Keratinocyte (primary cell): ENCODE results near the gene VPS41. TPM values are rescaled to one million over a fixed set of nuclear protein-coding genes. Genes with fewer than 3 reads are reported as not detected.

ENCODE experiments used
- DNase-seq: peaks from one replicate; pipeline ENCODE4 v3.0.0-alpha.2; 2011; ENCODE audit warnings: low read depth, missing footprints, low spot score
- FAIRE-seq: peaks from 2 replicates; lab custom pipeline; 2011; peaks lifted over from hg19 to GRCh38; lab: Jason Lieb, UNC
- H2AFZ ChIP-seq: 2 replicates; pipeline ENCODE4 v1.6.0; 2012; ENCODE audit warnings: low read length, control low read depth, inconsistent platforms; ENCODE audit not compliant: control insufficient read depth
- H3K27ac ChIP-seq: 2 replicates; pipeline ENCODE4 v1.5.1; 2011; ENCODE audit warnings: low read length; ENCODE audit not compliant: control insufficient read depth, insufficient read depth
- H3K27me3 ChIP-seq: 3 replicates; pipeline ENCODE4 v1.6.0; 2011; ENCODE audit warnings: low read length; ENCODE audit not compliant: control insufficient read depth, insufficient read depth; ENCODE audit errors: extremely low read depth
- H3K36me3 ChIP-seq, 2 experiments: 2 replicates in 1 of 2; 3 replicates in 1 of 2; pipeline ENCODE4 v1.5.1; 2011; ENCODE audit warnings: low read length in 2 of 2, mild to moderate bottlenecking in 1 of 2; ENCODE audit not compliant: control insufficient read depth in 2 of 2, insufficient read depth in 2 of 2; ENCODE audit errors: extremely low read depth in 1 of 2
- H3K4me1 ChIP-seq: 3 replicates; pipeline ENCODE4 v1.5.1; 2011; ENCODE audit warnings: low read length; ENCODE audit not compliant: control insufficient read depth, insufficient read depth; ENCODE audit errors: extremely low read depth
- H3K4me2 ChIP-seq: 3 replicates; pipeline ENCODE4 v1.6.0; 2011; ENCODE audit warnings: low read depth, low read length; ENCODE audit not compliant: control insufficient read depth, insufficient read depth; ENCODE audit errors: extremely low read depth
- H3K4me3 ChIP-seq, 3 experiments: fragments of 200-600 bp in 1 of 3; sonication (generic) in 1 of 3; 2 replicates in 2 of 3; 3 replicates in 1 of 3; pipeline ENCODE4 v1.5.1; 2011 to 2016; ENCODE audit warnings: low read length in 3 of 3, mild to moderate bottlenecking in 3 of 3, control low read depth in 2 of 3, inconsistent platforms in 1 of 3, low read depth in 1 of 3, mixed read lengths in 1 of 3, mixed run types in 1 of 3, moderate library complexity in 1 of 3; ENCODE audit not compliant: control insufficient read depth in 2 of 3, insufficient read depth in 2 of 3; ENCODE audit errors: extremely low read depth in 1 of 3
- H3K79me2 ChIP-seq: 2 replicates; pipeline ENCODE4 v1.6.0; 2012; ENCODE audit warnings: low read length; ENCODE audit not compliant: control insufficient read depth, insufficient read depth
- H3K9ac ChIP-seq: 3 replicates; pipeline ENCODE4 v1.6.0; 2011; ENCODE audit warnings: low read length; ENCODE audit not compliant: control insufficient read depth, insufficient read depth; ENCODE audit errors: extremely low read depth
- H3K9me1 ChIP-seq: 3 replicates; pipeline ENCODE4 v1.6.0; 2011; ENCODE audit warnings: low read length; ENCODE audit not compliant: control insufficient read depth, insufficient read depth; ENCODE audit errors: extremely low read depth
- H3K9me3 ChIP-seq: 2 replicates; pipeline ENCODE4 v1.5.1; 2012; ENCODE audit warnings: low read depth, low read length; ENCODE audit not compliant: control insufficient read depth
- H4K20me1 ChIP-seq: 3 replicates; pipeline ENCODE4 v1.6.0; 2011; ENCODE audit warnings: low read length; ENCODE audit not compliant: control insufficient read depth, insufficient read depth; ENCODE audit errors: extremely low read depth
- EZH2 ChIP-seq: IDR thresholded peaks from one replicate; pipeline ENCODE4 v1.6.1; 2012; ENCODE audit warnings: inconsistent platforms, mild to moderate bottlenecking, low read length, moderate library complexity
- dilution Hi-C: fragments of 300-500 bp; cut with MboI; formaldehyde crosslinking; loops from one replicate; pipeline ENCODE4 v1.7.0; 2020; ENCODE audit warnings: low sequenced_read_pairs; ENCODE audit not compliant: extremely low pct_ligation_motif_present
- polyA plus RNA-seq, 5 experiments: library from polyadenylated mRNA; depleted of rRNA in 3 of 5; stranded (reverse) in 3 of 5; stranded (forward) in 1 of 5; unstranded in 1 of 5; fragments of >200 nt; gene quantifications; 1 replicate in 1 of 5; 2 replicates in 3 of 5; 3 replicates in 1 of 5; pipeline versions ENCODE4 v1.2.1 to v1.2.3, GENCODE V29; 2011 to 2012; ENCODE audit warnings: missing spikeins in 2 of 5, low read depth in 1 of 5, low replicate concordance in 1 of 5
- TF ChIP-seq, protein P1 (sequence below), 3 experiments: IDR thresholded peaks in 1 of 3; conservative IDR thresholded peaks in 1 of 3; optimal IDR thresholded peaks in 1 of 3; 2 replicates in 2 of 3; 3 replicates in 1 of 3; pipeline versions ENCODE3 to v1.5.1; 2011; ENCODE audit warnings: low read length in 3 of 3, mild to moderate bottlenecking in 3 of 3, moderate library complexity in 2 of 3, control low read depth in 1 of 3, inconsistent platforms in 1 of 3; ENCODE audit not compliant: insufficient read depth in 2 of 3; ENCODE audit errors: extremely low read depth in 1 of 3

The VPS41 gene
- polyA plus RNA-seq, 1 donor (not counting 4 experiments of a cell fraction or from before 2014, with no cell fraction given) = 38.1 TPM

- Histone ChIP-seq H3K9me3 (no peaks in the 10 kb centered on the region), H4K20me1 (no peaks in the 10 kb centered on the region), H3K79me2 (no peaks in the 10 kb centered on the region), H3K9me1 (no peaks in the 10 kb centered on the region), H3K27ac (no peak overlapping the region), H3K4me1 (no peaks in the 10 kb centered on the region), H3K9ac (no peak overlapping the region), H2AFZ (no peak overlapping the region), H3K4me2 (no peak overlapping the region), H3K27me3 (no peaks in the 10 kb centered on the region), H3K4me3 (no peak overlapping the region), H3K36me3 (no peaks in the 10 kb centered on the region)
- dilution Hi-C loops = no loop called here
- FAIRE-seq (no peak), DNase-seq (no peak)
- no peak for TF ChIP-seq EZH2
- TF ChIP-seq, protein P1, sequence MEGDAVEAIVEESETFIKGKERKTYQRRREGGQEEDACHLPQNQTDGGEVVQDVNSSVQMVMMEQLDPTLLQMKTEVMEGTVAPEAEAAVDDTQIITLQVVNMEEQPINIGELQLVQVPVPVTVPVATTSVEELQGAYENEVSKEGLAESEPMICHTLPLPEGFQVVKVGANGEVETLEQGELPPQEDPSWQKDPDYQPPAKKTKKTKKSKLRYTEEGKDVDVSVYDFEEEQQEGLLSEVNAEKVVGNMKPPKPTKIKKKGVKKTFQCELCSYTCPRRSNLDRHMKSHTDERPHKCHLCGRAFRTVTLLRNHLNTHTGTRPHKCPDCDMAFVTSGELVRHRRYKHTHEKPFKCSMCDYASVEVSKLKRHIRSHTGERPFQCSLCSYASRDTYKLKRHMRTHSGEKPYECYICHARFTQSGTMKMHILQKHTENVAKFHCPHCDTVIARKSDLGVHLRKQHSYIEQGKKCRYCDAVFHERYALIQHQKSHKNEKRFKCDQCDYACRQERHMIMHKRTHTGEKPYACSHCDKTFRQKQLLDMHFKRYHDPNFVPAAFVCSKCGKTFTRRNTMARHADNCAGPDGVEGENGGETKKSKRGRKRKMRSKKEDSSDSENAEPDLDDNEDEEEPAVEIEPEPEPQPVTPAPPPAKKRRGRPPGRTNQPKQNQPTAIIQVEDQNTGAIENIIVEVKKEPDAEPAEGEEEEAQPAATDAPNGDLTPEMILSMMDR (optimal IDR thresholded peaks at IDR 0.05 in 1 of 3, IDR thresholded peaks at IDR 0.05 in 1 of 3, conservative IDR thresholded peaks at IDR 0.05 in 1 of 3; ENCODE audit: extremely low read depth in 1 of 3, insufficient read depth in 2 of 3, low read length in 3 of 3) = no peak
These were observed 29.6 kb upstream of the VPS41 start for GRCh38 chr7:38938589-38938988.

DNA sequence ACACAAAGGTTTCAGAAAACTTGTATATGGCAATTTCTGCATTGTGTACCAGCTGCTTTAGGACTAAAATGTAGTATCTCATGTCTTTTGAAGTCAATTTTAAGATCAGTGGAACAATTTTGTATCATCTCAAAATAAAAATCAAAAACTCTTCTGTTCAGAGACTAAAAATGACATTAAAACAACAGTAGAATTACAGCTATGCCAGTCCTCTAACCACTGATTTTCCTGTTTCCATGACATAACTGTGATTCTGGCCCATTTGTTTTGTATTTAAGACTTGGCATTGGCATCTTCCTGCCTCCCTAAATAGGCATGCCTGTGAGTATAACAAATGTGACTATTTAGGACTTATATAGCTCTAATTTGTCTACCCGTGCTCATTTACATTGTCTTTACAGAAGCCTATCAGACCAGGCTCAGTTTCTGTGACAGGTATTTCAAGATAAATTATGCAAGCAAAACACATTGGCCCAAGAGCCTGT lies 29.1 kb upstream of the VPS41 start:
- dilution Hi-C loops = no loop called here
- Histone ChIP-seq H3K9me1 (no peaks in the 10 kb centered on the region), H3K4me3 (no peak overlapping the region), H3K36me3 (no peaks in the 10 kb centered on the region), H3K4me1 (no peaks in the 10 kb centered on the region), H3K27me3 (no peaks in the 10 kb centered on the region), H4K20me1 (no peaks in the 10 kb centered on the region), H2AFZ (no peak overlapping the region), H3K4me2 (no peak overlapping the region), H3K27ac (no peak overlapping the region), H3K9ac (no peak overlapping the region), H3K79me2 (no peaks in the 10 kb centered on the region), H3K9me3 (no peaks in the 10 kb centered on the region)
- no peak for TF ChIP-seq EZH2
- TF ChIP-seq, protein P1 (optimal IDR thresholded peaks at IDR 0.05 in 1 of 3, IDR thresholded peaks at IDR 0.05 in 1 of 3, conservative IDR thresholded peaks at IDR 0.05 in 1 of 3; ENCODE audit: extremely low read depth in 1 of 3, insufficient read depth in 2 of 3, low read length in 3 of 3) = no peak
- DNase-seq (no peak), FAIRE-seq (no peak)
